Fibroblast of pulmonary artery (primary cell): Measurements from ENCODE around the gene GSE1.

Experiments used
- DNase-seq: peaks from one replicate; pipeline ENCODE4 v3.0.0-alpha.2; 2010; ENCODE audit warnings: low read depth
- H3K4me3 ChIP-seq: replicated peaks from 2 replicates; pipeline ENCODE4 v1.5.1; 2011; ENCODE audit warnings: low read depth, mild to moderate bottlenecking, control low read depth, low read length, moderate library complexity
- CTCF ChIP-seq: IDR thresholded peaks from 2 replicates; pipeline ENCODE4 v1.5.1; 2011; ENCODE audit warnings: mild to moderate bottlenecking, control low read depth, low read length, inconsistent platforms; ENCODE audit errors: missing control alignments

The GSE1 gene

GRCh38 chr16:85585711-85586110 lies 27.4 kb upstream of the GSE1 start:
- no peak for TF ChIP-seq CTCF
- DNase-seq = no peak
- H3K4me3 ChIP-seq = no peak overlapping the region

GRCh38 chr16:85586380-85587104 lies 26.6 kb upstream of the GSE1 start:
- DNase-seq = no peak
- H3K4me3 ChIP-seq = no peak overlapping the region
- no peak for TF ChIP-seq CTCF

DNA sequence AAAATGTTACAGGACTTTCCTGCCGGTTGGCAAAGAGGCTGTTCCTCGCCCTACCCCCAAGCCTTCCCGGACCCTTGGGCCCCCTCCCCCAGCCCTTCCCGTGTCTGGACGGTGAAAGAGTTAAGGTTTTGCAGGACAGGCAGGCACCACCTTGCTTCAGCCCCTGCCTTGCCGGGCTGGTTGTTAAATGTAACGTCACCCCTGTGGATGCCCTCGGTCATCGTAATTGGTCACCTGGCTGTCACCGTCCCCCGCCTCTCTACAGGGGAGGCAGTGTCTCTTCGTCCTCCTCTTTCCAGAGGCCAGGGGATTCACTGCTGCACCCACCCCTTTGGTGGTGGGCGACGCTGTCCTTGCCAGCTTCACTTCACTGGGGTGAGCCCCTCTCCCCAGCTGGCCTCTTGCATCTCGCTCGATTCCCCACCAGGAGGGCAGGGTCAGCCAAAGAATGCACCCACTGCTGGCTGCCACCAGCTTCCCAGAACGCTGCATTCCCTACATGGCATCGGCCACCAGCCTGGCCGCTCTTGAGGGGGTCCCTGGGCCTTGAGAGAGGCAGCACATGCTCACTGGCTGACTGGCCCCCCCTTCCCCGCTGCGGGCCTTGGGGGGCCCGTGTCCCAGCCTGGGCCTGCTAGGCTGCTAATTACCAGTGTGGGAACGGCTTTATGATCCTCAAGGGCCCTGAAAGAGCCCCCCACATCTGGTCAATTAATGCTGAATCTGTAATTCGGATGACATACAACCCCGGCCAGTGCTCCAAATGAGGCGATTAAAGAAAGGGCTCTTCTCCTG lies 25.2 kb upstream of the GSE1 start:
- TF ChIP-seq CTCF = no peak
- H3K4me3 ChIP-seq = no peak overlapping the region
- DNase-seq = no peak

DNA sequence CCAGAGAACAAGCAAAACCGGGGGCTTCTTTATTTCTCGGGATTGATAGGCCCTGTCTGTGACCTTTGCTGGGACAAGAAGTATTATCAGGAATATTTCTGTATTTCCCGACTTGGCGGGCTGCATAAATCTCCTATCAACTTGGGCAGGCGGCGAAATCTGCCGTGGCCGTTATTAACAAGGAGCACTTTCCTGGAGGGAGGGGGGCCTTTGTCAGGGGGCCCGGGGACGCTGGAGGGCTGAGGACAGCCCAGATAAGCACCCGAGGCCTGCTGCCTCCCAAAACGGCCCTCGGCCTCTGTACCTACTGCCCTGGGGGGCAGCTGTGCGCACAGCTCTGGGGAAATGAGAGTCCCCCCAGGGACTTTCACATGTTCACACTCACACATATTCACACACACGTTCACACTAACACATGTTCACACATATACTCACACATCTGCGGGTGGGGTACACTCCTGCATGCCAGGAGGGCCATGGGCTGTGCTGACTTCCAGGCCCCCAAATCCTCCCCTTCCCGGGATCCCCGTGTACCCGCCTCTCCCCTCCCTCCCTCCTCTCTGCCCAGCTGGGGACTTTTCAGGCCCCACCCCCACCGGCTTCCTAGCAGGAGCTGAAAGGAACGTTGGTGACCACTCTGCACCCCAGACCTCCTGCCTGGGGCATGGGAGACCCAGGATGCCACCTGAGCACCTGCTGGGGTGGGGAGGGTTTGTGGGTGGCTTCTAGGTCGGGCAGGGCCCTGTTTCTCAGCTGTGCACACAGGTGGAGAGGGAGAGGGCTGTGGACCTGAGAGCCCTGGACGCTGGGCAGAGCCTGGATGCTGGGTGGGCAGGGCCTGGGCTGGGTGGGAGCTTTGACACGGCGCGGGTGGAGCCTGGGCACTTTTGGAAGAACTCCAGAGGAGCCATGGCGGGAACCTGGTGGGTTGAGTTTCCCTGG lies 24.3 kb upstream of the GSE1 start:
- no peak for TF ChIP-seq CTCF
- no peak for DNase-seq
- H3K4me3 ChIP-seq = no peak overlapping the region

GRCh38 chr16:85589688-85590505 lies 23.2 kb upstream of the GSE1 start:
- no peak overlapping the region for H3K4me3 ChIP-seq
- DNase-seq = no peak

More at GRCh38 chr16:85589688-85590505, 23.2 kb upstream of the GSE1 start:
- TF ChIP-seq CTCF = no peak
